Tibial artery (tissue), 4 donors: ENCODE data around the gene ZNF3.

Source experiments
- DNase-seq, 2 donors: peaks; one replicate each; pipeline ENCODE4 v3.0.0-alpha.2; 2019
- H3K27ac ChIP-seq, 2 donors: fragments of 200-600 bp; sonication (generic) in 1 of 2; 1 replicate in 1 of 2; 2 replicates in 1 of 2; pipeline ENCODE4 v1.5.1; 2018 to 2019; ENCODE audit warnings: mild to moderate bottlenecking in 1 of 2
- H3K27me3 ChIP-seq, 2 donors: fragments of 200-600 bp; sonication (generic) in 1 of 2; one replicate each; pipeline versions ENCODE4 v1.5.1 to v1.6.0; 2016 to 2019
- H3K36me3 ChIP-seq, 3 donors: fragments of 200-600 bp; sonication (generic) in 2 of 3; one replicate each; pipeline ENCODE4 v1.5.1; 2016 to 2019; ENCODE audit warnings: mild to moderate bottlenecking in 2 of 3
- H3K4me1 ChIP-seq, 4 donors: fragments of 200-600 bp; sonication (generic) in 2 of 4; 1 replicate in 3 of 4; 2 replicates in 1 of 4; pipeline ENCODE4 v1.5.1; 2016 to 2019
- H3K4me3 ChIP-seq, 2 donors: fragments of 200-600 bp; sonication (generic) in 1 of 2; 1 replicate in 1 of 2; 2 replicates in 1 of 2; pipeline ENCODE4 v1.5.1; 2018 to 2019; ENCODE audit warnings: mild to moderate bottlenecking in 2 of 2
- H3K9me3 ChIP-seq, 3 donors: fragments of 200-600 bp; sonication (generic) in 1 of 3; one replicate each; pipeline ENCODE4 v1.5.1; 2016 to 2019
- CTCF ChIP-seq, 2 experiments: fragments of 200-600 bp in 1 of 2; fragments of 450-650 bp in 1 of 2; IDR thresholded peaks; one replicate each; pipeline ENCODE4 v1.5.1; 2017 to 2019; ENCODE audit warnings: antibody characterized with exemption in 2 of 2, mild to moderate bottlenecking in 1 of 2, moderate library complexity in 1 of 2
- intact Hi-C: fragments of 100-400 bp; cut with DNase I; formaldehyde crosslinking; loops from one replicate; pipeline ENCODE4 v1.15.0; 2023; ENCODE audit warnings: low total_unique reads

Gene ZNF3

GRCh38 chr7:100126931-100127865 is 45.7 kb upstream of the ZNF3 start, which contains the start of gene MBLAC1:
Gene MBLAC1, plus strand, starts transcription at chr7:100126967. Its CDS starts 429 bp downstream, at chr7:100127396.
- H3K36me3 ChIP-seq, result peaks cover 0 to 25% (median 4%) of the 10 kb centered on the region in 3 donors
- peak in 1 of 2 experiments; percentile 2 for TF ChIP-seq CTCF (IDR thresholded peaks at IDR 0.05)
- H3K9me3 ChIP-seq, result no peaks in the 10 kb centered on the region
- peaks cover 0 to 34% (median 15%) of the 10 kb centered on the region in 4 donors for H3K4me1 ChIP-seq
- peak within 1 kb of the TSS; percentile 68 to 88 for H3K4me3 ChIP-seq
- intact Hi-C loops, result loop anchor here (2.0 kb wide), 1 partner anchor 26 kb away; the partner anchor contains the start of genes AP4M1 and MCM7
- peak within 1 kb of the TSS; percentile 82 to 87 for H3K27ac ChIP-seq
- H3K27me3 ChIP-seq, result no peaks in the 10 kb centered on the region
- peak; percentile 86 to 93 for DNase-seq

- Histone ChIP-seq H3K4me3 (peak overlapping the region; percentile 68 to 88), H3K27me3 (no peaks in the 10 kb centered on the region), H3K36me3 (peaks cover 0 to 27% (median 4%) of the 10 kb centered on the region in 3 donors), H3K9me3 (no peaks in the 10 kb centered on the region), H3K4me1 (peaks cover 0 to 35% (median 14%) of the 10 kb centered on the region in 4 donors), H3K27ac (peak overlapping the region; percentile 82 to 87)
- no peak for DNase-seq
- intact Hi-C loops, result loop anchor here (2.0 kb wide), 1 partner anchor 26 kb away; the partner anchor contains the start of genes AP4M1 and MCM7
- TF ChIP-seq CTCF (IDR thresholded peaks at IDR 0.05), result peak in 1 of 2 experiments; percentile 16
These were observed 44.9 kb upstream of the ZNF3 start for GRCh38 chr7:100126239-100126930.

GRCh38 chr7:100124301-100125230 is 43.0 kb upstream of the ZNF3 start:
- Histone ChIP-seq H3K27ac (no peak overlapping the region), H3K4me1 (peaks cover 0 to 37% (median 18%) of the 10 kb centered on the region in 4 donors), H3K27me3 (no peaks in the 10 kb centered on the region), H3K9me3 (no peaks in the 10 kb centered on the region), H3K36me3 (peaks cover 0 to 27% (median 4%) of the 10 kb centered on the region in 3 donors), H3K4me3 (no peak overlapping the region)
- DNase-seq, result no peak
- TF ChIP-seq CTCF (IDR thresholded peaks at IDR 0.05), result no peak
- intact Hi-C loops, result no loop called here

- no peak for DNase-seq
- Histone ChIP-seq H3K27me3 (no peaks in the 10 kb centered on the region), H3K27ac (no peak overlapping the region), H3K4me3 (no peak overlapping the region), H3K36me3 (peaks cover 0 to 27% (median 4%) of the 10 kb centered on the region in 3 donors), H3K4me1 (peaks cover 0 to 40% (median 21%) of the 10 kb centered on the region in 4 donors), H3K9me3 (no peaks in the 10 kb centered on the region)
- intact Hi-C loops, result no loop called here
- TF ChIP-seq CTCF (IDR thresholded peaks at IDR 0.05), result no peak
These were observed 41.0 kb upstream of the ZNF3 start for GRCh38 chr7:100122568-100122967.

- no peaks in the 10 kb centered on the region for H3K27me3 ChIP-seq
- H3K4me1 ChIP-seq, result peaks cover 0 to 39% (median 21%) of the 10 kb centered on the region in 4 donors
- TF ChIP-seq CTCF (IDR thresholded peaks at IDR 0.05), result no peak
- no peak for DNase-seq
- H3K27ac ChIP-seq, result no peak overlapping the region
- H3K36me3 ChIP-seq, result peaks cover 0 to 27% (median 4%) of the 10 kb centered on the region in 3 donors
- no peaks in the 10 kb centered on the region for H3K9me3 ChIP-seq
- intact Hi-C loops, result no loop called here
- H3K4me3 ChIP-seq, result no peak overlapping the region
These were observed 40.5 kb upstream of the ZNF3 start for GRCh38 chr7:100122067-100122466.
